ENCODE results near the gene GABRG3.
"Not testable (repeated sequence)": the region's sequence is repeated elsewhere in the genome, so short reads cannot be mapped to it uniquely, and the experiment has no call there.

GABRG3 gene

DNA sequence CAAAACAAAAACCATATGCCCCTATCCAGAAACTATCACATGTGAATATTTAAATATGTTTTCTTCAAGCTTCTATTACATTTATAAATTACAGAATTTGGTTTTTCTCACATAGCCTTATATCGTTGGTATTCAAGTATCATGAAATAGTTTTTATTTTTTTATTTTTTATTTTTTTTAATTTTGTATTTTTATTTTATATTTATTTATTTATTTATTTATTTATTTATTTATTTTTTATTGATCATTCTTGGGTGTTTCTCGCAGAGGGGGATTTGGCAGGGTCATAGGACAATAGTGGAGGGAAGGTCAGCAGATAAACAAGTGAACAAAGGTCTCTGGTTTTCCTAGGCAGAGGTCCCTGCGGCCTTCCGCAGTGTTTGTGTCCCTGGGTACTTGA is 32.0 kb downstream of the GABRG3 start:
- not testable (repeated sequence) for DNase-seq (ENCODE audit: low spot score)

- not testable (repeated sequence) for DNase-seq (ENCODE audit: low spot score)
Observed at GRCh38 chr15:27004226-27004625, 33.2 kb downstream of the GABRG3 start.

- peak; percentile 26 for DNase-seq (ENCODE audit: low spot score)
Observed at GRCh38 chr15:27017168-27017809, 46.3 kb downstream of the GABRG3 start.

GRCh38 chr15:27019687-27020086 is 48.7 kb downstream of the GABRG3 start:
- DNase-seq (ENCODE audit: low spot score), result no peak

- DNase-seq (ENCODE audit: low spot score), result no peak
Observed at GRCh38 chr15:27025481-27025966, 54.5 kb downstream of the GABRG3 start.

DNA sequence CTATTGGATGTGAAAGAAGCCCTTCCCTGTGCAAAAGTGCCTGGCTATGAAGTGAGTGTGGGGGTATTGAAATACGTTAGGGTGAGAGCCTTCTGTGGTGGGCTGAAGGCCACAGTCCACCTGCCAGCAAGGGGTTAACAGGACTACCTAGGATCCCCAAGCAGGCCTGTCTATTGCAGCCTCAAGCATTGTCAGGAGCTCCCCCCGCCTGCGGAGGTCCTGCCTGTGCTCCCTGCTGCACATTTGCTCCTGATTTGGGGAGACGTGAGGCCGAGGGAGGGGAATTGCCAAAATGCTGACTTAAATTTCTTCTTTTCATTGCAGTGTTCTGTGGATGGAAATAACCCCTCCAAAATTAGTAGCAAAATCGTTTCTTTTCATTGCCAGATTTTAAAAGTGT is 56.2 kb downstream of the GABRG3 start:
- no peak for DNase-seq (ENCODE audit: low spot score)

DNA sequence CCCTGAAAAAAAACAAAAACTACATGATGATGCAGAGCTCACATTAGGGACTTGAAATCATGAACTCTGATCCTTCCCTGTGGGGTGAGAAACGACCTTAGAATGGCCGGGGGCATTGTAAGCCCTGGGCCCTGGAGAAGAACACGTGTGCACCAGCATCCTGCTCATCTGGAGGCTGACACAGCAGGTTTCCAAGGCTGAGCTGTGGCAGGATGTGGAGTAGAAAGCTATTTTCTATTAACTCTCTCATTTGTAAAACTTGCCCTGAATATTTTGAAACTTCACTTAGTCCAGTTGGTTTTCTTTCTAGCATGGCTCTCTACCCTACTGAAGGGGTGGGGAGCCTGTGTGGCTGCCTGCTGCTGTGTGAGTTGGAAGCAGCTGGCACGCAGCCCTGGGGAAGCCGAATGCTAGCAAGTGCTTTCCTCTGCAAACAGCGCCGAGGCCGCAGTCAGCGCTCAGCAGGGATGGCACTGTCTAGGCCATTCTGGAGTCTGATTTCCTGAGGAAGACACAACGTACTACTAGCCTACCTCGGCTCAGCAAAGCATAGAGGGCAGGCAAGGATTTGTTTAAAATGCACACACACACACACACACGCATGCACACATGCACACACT is 58.0 kb downstream of the GABRG3 start:
- DNase-seq (ENCODE audit: low spot score), result no peak

GRCh38 chr15:27036210-27036609 is 65.2 kb downstream of the GABRG3 start:
- DNase-seq (ENCODE audit: low spot score), result no peak

- no peak for DNase-seq (ENCODE audit: low spot score)
Observed at GRCh38 chr15:27037501-27037900, 66.5 kb downstream of the GABRG3 start.

DNA sequence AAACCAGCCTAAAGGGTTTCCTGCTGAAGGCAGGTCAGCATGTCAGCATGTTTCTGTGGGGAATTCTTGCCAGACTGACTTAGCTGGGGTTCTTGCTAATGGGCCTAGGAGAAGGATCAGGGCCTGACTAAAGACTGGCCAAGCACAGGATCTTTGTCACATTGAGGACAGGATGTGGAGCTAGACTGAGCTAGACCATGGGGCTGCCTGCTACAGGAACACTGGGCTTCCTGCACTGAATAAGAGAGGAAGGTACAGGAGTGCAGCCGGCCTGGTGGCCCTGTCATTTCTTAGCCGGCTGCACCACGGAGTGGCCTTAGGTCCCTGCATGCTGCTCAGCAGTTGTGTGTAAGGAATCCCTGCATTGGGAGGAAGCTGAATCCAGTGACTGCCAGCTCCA is 68.2 kb downstream of the GABRG3 start:
- DNase-seq (ENCODE audit: low spot score), result no peak

- DNase-seq (ENCODE audit: low spot score), result no peak
Observed at GRCh38 chr15:27042230-27042629, 71.2 kb downstream of the GABRG3 start.

DNA sequence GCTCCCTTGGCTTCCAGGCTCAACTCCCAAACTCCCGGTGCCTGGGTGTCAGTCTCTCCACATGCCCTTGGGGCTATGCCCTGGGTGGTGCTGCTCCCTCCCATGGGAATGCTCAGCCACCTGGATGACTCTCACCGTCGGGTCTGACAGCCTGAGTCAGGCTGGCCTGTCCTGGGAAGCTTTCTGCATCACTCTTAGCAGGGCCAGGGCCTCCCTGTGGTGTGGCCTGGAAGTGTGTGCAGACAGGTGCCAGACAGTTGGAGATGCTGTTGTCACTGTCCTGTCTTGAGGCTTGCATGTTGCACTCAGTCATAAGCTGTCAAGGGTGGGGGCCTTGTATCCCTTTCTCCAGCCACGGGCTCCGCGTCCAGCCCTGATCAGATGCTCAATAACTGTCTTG is 71.7 kb downstream of the GABRG3 start:
- DNase-seq (ENCODE audit: low spot score), result no peak

- no peak for DNase-seq (ENCODE audit: low spot score)
Observed at GRCh38 chr15:27043770-27044169, 72.8 kb downstream of the GABRG3 start.

GRCh38 chr15:27045796-27046195 is 74.8 kb downstream of the GABRG3 start:
- DNase-seq (ENCODE audit: low spot score), result no peak

GRCh38 chr15:27046880-27047279 is 75.9 kb downstream of the GABRG3 start:
- DNase-seq (ENCODE audit: low spot score), result no peak

- no peak for DNase-seq (ENCODE audit: low spot score)
Observed at GRCh38 chr15:27050163-27050562, 79.2 kb downstream of the GABRG3 start.

GRCh38 chr15:27054426-27054825 is 83.4 kb downstream of the GABRG3 start:
- no peak for DNase-seq (ENCODE audit: low spot score)

- DNase-seq (ENCODE audit: low spot score), result no peak
Observed at GRCh38 chr15:27057904-27058645, 87.1 kb downstream of the GABRG3 start.

DNA sequence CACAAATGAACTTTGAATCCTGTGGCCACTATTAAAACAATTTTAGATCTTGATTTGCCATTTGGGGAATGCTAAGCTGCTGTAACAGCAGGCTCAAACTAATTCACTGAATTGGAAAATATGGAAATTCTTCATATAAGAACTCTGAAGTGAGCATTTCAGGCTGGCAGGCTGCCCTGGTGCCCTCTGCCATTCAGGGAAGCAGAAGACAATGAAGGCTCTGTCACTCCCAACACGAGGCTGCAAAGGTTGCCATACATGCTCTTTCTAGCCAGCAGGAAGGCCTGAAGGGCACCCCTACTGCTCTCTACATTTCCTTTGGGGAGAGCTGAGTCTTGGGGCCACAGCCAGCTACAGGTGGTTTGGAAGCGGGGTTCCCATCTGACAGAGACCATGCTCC is 88.0 kb downstream of the GABRG3 start:
- DNase-seq (ENCODE audit: low spot score), result no peak

GRCh38 chr15:27059610-27060202 is 88.7 kb downstream of the GABRG3 start:
- DNase-seq (ENCODE audit: low spot score), result peak; percentile 12

DNA sequence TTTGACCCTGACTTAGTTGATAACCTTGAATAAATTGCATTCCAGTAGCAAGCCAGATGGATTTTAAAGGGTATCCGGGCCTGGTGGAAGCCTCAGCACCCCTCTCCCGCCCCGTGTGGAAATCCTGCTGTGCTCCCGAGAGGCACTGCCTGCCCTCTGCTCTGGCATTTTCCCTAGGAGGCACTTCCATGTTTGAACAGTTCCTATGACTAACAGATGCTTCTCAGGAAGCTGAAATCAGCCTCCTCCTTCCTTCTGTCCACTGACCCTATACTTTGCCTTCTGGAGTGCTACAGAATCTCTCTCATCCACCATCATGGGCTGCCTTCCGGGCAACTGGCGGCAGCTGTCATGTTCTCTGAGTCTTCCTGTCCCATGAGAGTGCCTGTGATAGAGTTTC is 90.8 kb downstream of the GABRG3 start:
- DNase-seq (ENCODE audit: low spot score), result no peak

- DNase-seq (ENCODE audit: low spot score), result no peak
Observed at GRCh38 chr15:27062951-27063350, 92.0 kb downstream of the GABRG3 start.

GRCh38 chr15:27064080-27064479 is 93.1 kb downstream of the GABRG3 start:
- no peak for DNase-seq (ENCODE audit: low spot score)

Measured in hematopoietic multipotent progenitor cell treated with erythropoietin and hydrocortisone succinate and interleukin-3 and kit ligand, for 15 days (in vitro differentiated cells).